A673 (cell line): ENCODE results near the gene TRIAP1. TPM values are rescaled to one million over a fixed set of nuclear protein-coding genes. Genes with fewer than 3 reads are reported as not detected.

ENCODE experiments used
- BruUV-seq: library from RNA; stranded (reverse); fragments of 400-500 nt; replicated peaks from 2 replicates; lab custom pipeline; 2021; lab: Mats Ljungman, UMichigan
- CTCF ChIA-PET: fragments of 300-600 bp; sonication (Branson Sonifier 250); formaldehyde crosslinking; loops from one replicate; lab custom pipeline; 2022; ENCODE audit warnings: antibody characterized with exemption; lab: Charles Lee
- POLR2A ChIA-PET: fragments of 300-600 bp; sonication (Branson Sonifier 250); formaldehyde crosslinking; loops from one replicate; lab custom pipeline; 2022; ENCODE audit warnings: antibody characterized with exemption; ENCODE audit not compliant: low non-redundant PET; lab: Charles Lee
- DNase-seq: peaks from one replicate; pipeline ENCODE4 v3.0.0-alpha.2; 2015; ENCODE audit warnings: low spot score
- H3K27ac ChIP-seq: fragments of 200-600 bp; sonication (generic); 2 replicates; pipeline ENCODE4 v1.5.1; 2016; ENCODE audit warnings: mixed run types, low read depth, mild to moderate bottlenecking, mixed read lengths, antibody characterized with exemption, low read length; ENCODE audit not compliant: poor library complexity, severe bottlenecking
- H3K27me3 ChIP-seq: fragments of 200-600 bp; sonication (generic); replicated peaks from 2 replicates; pipeline ENCODE4 v1.6.1; 2017; ENCODE audit warnings: mixed run types, low read depth, mild to moderate bottlenecking, mixed read lengths, antibody characterized with exemption, low read length; ENCODE audit not compliant: insufficient read depth, poor library complexity
- H3K36me3 ChIP-seq: fragments of 200-600 bp; sonication (generic); 2 replicates; pipeline ENCODE4 v1.6.1; 2016; ENCODE audit warnings: mixed run types, mild to moderate bottlenecking, mixed read lengths, antibody characterized with exemption, low read length; ENCODE audit not compliant: insufficient read depth, poor library complexity, severe bottlenecking
- H3K4me1 ChIP-seq: fragments of 200-600 bp; sonication (generic); 2 replicates; pipeline ENCODE4 v1.6.1; 2017; ENCODE audit warnings: mixed run types, mild to moderate bottlenecking, mixed read lengths, antibody characterized with exemption, low read length; ENCODE audit not compliant: insufficient read depth, poor library complexity, severe bottlenecking
- H3K4me3 ChIP-seq: fragments of 200-600 bp; sonication (generic); 2 replicates; pipeline ENCODE4 v1.5.1; 2016; ENCODE audit warnings: low read depth, mixed run types, mild to moderate bottlenecking, mixed read lengths, low read length; ENCODE audit not compliant: poor library complexity, severe bottlenecking
- H3K9me3 ChIP-seq: fragments of 200-600 bp; sonication (generic); 2 replicates; pipeline ENCODE4 v1.6.1; 2016; ENCODE audit warnings: mixed run types, low read depth, mild to moderate bottlenecking, mixed read lengths, antibody characterized with exemption, low read length; ENCODE audit not compliant: poor library complexity, severe bottlenecking
- CTCF ChIP-seq: fragments of 300-800, 200-600 bp; sonication (generic); conservative IDR thresholded peaks from 2 replicates; pipeline ENCODE4 v1.5.1; 2017; ENCODE audit warnings: low read depth, mild to moderate bottlenecking, antibody characterized with exemption, low read length, moderate library complexity, mixed read lengths
- EZH2 ChIP-seq: fragments of 200-600 bp; sonication (generic); IDR thresholded peaks from 2 replicates; pipeline ENCODE4 v1.6.1; 2017; ENCODE audit warnings: borderline replicate concordance, low read depth, mild to moderate bottlenecking, mixed read lengths, antibody characterized with exemption, low read length; ENCODE audit not compliant: poor library complexity, severe bottlenecking
- intact Hi-C: fragments of 100-400 bp; cut with micrococcal nuclease; formaldehyde crosslinking; loops from one replicate; pipeline ENCODE4 v1.10.0; 2022; ENCODE audit not compliant: unreplicated experiment
- total RNA-seq: library from RNA; stranded (reverse); gene quantifications from 2 replicates; pipeline ENCODE4 v1.2.3, GENCODE V29; 2021

Gene TRIAP1
- total RNA-seq, 1 experiment from 2014 or later: 36.4 TPM

- ChIA-PET CTCF (no interaction called here), POLR2A (no interaction called here)
- H3K9me3 ChIP-seq: no peaks in the 10 kb centered on the region
- no peaks in the 10 kb centered on the region for H3K27me3 ChIP-seq
- DNase-seq: no peak
- H3K36me3 ChIP-seq: peaks cover 51% of the 10 kb centered on the region
- no TSS peak for BruUV-seq
- peaks cover 11% of the 10 kb centered on the region for H3K4me1 ChIP-seq
- H3K27ac ChIP-seq: no peak overlapping the region
- H3K4me3 ChIP-seq: no peak overlapping the region
- intact Hi-C loops: no loop called here
- no peak for TF ChIP-seq CTCF
- no peak for TF ChIP-seq EZH2
These were observed 1.5 kb downstream of the TRIAP1 start for GRCh38 chr12:120444676-120445075.

GRCh38 chr12:120439646-120440247, 6.4 kb downstream of the TRIAP1 start:
- ChIA-PET POLR2A (no interaction called here), CTCF (no interaction called here)
- no TSS peak for BruUV-seq
- TF ChIP-seq EZH2 (no peak), CTCF (peak; percentile 69)
- intact Hi-C loops: loop anchor here (10.0 kb wide), 2 partner anchors 115 to 215 kb away; partner anchors contain the start of gene PLA2G1B
- no peak overlapping the region for H3K4me3 ChIP-seq
- no peaks in the 10 kb centered on the region for H3K9me3 ChIP-seq
- peaks cover 43% of the 10 kb centered on the region for H3K36me3 ChIP-seq
- H3K27ac ChIP-seq: no peak overlapping the region
- H3K4me1 ChIP-seq: peaks cover 12% of the 10 kb centered on the region
- DNase-seq: peak; percentile 83
- no peaks in the 10 kb centered on the region for H3K27me3 ChIP-seq

- Histone ChIP-seq H3K4me3 (peak overlapping the region; percentile 74), H3K27me3 (no peaks in the 10 kb centered on the region), H3K27ac (peak overlapping the region; percentile 69), H3K9me3 (no peaks in the 10 kb centered on the region), H3K4me1 (peaks cover 12% of the 10 kb centered on the region), H3K36me3 (peaks cover 32% of the 10 kb centered on the region)
- POLR2A ChIA-PET: interaction anchor here (0.6 kb wide), 1 partner anchor 71 kb away, joined by 3 read pairs; no protein-coding TSS in a partner anchor
- TF ChIP-seq CTCF: no peak
- TF ChIP-seq EZH2: no peak
- BruUV-seq: TSS peak; percentile 80
- no peak for DNase-seq
- intact Hi-C loops: loop anchor here (10.0 kb wide), 2 partner anchors 114 to 214 kb away; partner anchors contain the start of gene PLA2G1B
- CTCF ChIA-PET: interaction anchor here (0.6 to 0.7 kb wide), 2 partner anchors 81 to 141 kb away, joined by 3 read pairs; no protein-coding TSS in a partner anchor
These were observed 7.5 kb downstream of the TRIAP1 start for GRCh38 chr12:120438495-120439198.
